GM18505 (cell line): Measurements from ENCODE around the gene ZNF432.
"Not testable (repeated sequence)": the region's sequence is repeated elsewhere in the genome, so short reads cannot be mapped to it uniquely, and the experiment has no call there.

Experiments
- ATAC-seq: cut with Tn5 transposase; IDR thresholded peaks from one replicate; pipeline ENCODE4 v1.9.1; 2021; ENCODE audit not compliant: unreplicated experiment
- POLR2A ChIP-seq: IDR thresholded peaks from 4 replicates; pipeline ENCODE4 v1.6.1; 2011; ENCODE audit warnings: borderline replicate concordance; ENCODE audit not compliant: insufficient read depth, insufficient read length; ENCODE audit errors: extremely low read depth

ZNF432 gene

DNA sequence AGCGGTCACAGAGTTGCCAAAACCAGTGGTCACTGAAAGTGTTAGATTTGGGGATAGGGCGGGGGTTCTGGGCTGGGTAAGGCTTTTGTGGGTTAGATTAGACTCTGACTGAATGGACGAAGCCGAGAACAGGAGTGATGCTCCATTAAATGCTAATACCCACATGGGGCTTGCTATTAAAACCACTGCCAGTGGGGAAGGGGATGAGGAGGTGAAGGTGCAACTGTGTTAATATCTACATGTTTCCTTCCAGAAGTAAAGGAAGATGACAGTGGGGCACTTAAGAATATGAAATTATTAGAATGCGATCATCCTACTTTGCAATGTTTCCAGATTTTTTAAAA, 19.9 kb downstream of the ZNF432 start:
- peak; percentile 23 for ATAC-seq
- TF ChIP-seq POLR2A, result no peak

DNA sequence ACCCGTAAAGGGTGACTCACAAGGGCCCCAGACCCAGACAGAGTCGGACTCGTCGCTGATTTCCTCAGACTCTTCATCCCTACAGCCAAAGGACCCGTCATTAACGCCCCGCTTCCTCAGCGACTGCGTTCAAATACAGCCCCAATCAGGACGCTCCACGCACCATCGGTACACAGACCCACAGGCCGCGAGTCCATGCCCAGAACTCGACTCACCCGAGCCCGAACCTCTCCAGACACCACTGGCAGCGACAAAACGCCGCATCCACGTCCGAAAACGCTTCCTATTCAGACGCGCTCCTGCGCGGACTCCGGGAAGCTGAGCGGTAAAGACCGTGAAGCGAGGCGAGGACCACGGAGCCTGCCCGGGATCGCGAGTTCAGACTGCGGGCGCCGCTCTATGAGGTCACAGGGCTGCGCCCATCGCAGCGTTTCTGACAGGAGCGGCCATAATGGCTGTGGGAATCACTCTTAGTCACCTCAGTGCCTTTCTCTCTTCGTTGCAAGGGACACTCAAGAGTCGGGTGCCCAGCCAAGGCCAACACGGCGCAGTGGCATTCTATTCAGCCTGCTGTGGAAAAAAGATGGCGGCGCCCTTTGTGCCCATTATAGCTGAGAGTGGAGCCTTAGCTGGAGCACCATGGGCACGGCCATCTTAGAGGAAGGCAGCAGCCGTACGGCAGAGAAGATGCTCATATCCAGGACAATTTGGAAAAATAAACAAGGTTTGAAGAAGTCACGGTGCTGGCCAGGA, 20.4 kb downstream of the ZNF432 start, which contains the start of gene ZNF614:
ZNF614 (minus strand) TSS at position 353 of the 753 bp plus-strand sequence. CDS start 2,634 bp downstream, outside the sequence.
- ATAC-seq, result peak; percentile 89
- peak; percentile 95 for TF ChIP-seq POLR2A

DNA sequence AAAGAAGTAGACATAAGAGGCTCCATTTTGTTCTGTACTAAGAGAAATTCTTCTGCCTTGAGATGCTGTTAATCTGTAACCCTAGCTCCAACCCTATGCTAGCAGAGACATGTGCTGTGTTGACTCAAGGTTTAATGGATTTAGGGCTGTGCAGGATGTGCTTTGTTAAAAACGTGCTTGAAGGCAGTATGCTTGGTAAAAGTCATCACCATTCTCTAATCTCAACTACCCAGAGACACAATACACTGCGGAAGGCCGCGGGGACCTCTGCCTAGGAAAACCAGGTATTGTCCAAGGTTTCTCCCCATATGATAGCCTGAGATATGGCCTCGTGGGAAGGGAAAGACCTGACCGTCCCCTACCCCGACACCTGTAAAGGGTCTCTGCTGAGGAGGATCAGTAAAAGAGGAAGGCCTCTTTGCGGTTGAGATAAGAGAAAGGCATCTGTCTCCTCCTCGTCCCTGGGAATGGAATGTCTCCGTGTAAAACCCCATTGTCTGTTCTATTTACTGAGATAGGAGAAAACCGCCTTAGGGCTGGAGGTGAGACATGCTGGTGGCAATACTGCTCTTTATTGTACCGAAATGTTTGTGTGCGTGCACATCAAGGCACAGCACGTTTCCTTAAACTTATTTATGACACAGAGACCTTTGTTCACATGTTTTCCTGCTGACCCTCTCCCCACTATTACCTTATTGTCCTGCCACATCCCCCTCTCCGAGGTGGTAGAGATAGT, 22.2 kb downstream of the ZNF432 start:
- not testable (repeated sequence) for ATAC-seq

DNA sequence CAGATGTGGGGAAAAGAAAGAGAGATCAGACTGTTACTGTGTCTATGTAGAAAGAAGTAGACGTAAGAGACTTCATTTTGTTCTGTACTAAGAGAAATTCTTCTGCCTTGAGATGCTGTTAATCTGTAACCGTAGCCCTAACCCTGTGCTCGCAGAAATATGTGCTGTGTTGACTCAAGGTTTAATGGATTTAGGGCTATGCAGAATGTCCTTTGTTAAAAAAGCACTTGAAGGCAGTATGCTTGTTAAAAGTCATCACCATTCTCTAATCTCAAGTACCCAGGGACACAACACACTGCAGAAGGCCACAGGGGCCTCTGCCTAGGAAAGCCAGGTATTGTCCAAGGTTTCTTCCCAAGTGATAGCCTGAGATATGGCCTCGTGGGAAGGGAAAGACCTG, 24.2 kb downstream of the ZNF432 start:
- not testable (repeated sequence) for ATAC-seq

DNA sequence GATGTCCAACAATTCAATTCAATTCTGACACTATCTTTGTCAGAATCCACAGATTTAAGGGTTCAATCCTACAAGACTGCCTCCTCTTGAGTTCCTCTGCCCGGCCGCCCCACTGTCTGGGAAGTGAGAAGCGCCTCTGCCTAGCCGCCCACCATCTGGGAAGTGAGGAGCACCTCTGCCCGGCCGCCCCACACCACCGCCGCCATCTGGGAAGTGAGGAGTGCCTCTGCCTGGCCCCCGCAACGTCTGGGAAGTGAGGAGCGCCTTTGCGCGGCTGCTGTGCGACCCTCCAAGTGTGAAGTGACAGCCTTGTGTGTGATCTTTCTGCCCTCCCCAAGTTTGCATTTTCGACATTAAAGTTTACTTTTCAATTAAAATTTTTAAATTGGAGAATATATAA, 26.4 kb downstream of the ZNF432 start:
- no peak for TF ChIP-seq POLR2A
- no peak for ATAC-seq

DNA sequence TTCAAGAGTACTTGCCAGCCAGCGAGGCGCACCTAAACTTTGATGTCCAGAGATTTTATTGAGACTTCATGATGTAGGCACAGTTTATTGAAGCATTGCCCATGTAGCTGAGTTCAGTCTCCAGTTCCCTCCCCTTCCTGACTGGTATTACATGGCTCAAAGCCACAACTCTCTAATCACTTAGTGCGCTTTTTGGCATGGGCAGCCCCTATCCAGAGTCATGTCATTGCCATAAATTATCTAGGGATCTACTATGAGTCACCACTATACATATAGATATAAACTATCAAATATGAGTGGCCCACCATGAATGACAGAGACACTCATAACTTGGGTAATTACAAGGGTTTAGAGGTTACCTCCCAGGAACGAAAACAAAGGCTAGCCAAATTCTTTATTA, 28.1 kb downstream of the ZNF432 start:
- no peak for TF ChIP-seq POLR2A
- no peak for ATAC-seq

DNA sequence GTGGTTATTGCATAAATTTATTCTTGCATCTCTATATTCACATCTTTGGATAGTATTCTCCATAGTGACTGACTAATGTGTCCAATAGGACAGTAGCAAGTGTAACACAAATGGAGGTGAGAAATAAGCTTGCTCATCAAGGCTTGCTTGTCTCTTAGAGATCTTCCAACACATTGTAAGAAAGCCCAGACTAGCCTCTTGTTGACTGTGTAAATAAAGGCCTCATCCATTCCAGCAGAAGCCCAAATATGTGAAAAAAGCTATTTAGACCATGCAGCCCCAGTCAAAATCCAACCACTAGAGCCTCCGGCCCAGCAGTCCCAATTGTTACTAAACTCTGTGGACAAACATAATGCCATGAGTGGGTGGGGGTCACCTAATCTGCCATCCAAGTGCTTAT, 38.0 kb downstream of the ZNF432 start:
- ATAC-seq, result no peak
- no peak for TF ChIP-seq POLR2A

DNA sequence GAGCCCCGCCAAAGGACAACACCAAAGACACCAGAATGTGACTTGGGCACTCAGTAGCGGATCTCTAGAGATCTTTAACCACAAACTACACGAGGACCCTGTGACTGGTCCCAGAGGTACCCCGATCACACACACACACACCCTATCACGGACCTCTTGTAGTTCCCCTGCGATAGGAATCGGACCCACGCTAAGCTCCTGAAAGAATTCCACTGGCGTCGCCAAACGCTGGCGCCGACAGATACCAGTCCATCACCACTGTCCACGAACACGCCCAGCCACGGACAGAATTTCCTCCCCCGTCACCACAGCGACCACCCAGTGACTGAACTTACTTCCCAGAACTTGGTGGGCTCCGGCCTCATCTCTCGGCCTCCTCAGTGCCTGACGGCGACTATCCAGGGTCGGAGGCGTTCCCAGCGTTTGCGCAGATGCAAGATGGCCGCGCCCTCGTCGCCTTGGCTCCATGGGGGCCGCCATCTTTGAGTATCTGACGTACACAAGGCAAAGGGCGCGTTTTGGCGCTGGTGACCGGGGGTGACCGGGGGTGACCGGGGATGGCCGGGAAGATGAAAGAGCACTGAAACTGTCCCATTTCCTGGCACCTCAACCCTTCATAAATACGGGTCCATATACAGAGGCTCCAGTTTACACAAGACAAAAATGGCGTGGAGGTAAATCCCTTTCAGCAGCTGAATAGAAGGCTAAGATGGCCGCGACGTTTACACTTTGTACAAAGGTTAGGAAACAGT, 40.7 kb downstream of the ZNF432 start, which contains the start of gene ZNF615:
ZNF615 (minus strand) TSS at position 406 of the 752 bp plus-strand sequence. CDS start 4,500 bp downstream, outside the sequence.
- peak; percentile 61 for TF ChIP-seq POLR2A
- ATAC-seq, result peak; percentile 93

DNA sequence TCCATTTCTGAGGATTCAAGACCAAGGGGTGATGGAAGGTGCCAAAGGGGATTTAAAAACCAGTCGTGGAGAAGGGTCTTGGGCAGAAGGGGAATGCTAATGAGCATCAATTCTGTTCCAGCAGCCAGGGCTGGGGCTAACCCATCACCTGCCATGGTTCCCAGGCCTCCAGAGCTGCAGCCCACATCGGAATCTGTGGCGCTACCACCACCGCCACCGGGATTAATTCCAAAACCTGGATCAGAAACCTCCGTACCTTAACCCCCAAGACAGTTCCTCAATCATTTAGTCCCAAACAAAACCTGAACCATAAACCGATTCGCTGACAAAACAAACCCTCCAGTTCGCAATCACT, 41.2 kb downstream of the ZNF432 start:
- no peak for TF ChIP-seq POLR2A
- ATAC-seq, result no peak

DNA sequence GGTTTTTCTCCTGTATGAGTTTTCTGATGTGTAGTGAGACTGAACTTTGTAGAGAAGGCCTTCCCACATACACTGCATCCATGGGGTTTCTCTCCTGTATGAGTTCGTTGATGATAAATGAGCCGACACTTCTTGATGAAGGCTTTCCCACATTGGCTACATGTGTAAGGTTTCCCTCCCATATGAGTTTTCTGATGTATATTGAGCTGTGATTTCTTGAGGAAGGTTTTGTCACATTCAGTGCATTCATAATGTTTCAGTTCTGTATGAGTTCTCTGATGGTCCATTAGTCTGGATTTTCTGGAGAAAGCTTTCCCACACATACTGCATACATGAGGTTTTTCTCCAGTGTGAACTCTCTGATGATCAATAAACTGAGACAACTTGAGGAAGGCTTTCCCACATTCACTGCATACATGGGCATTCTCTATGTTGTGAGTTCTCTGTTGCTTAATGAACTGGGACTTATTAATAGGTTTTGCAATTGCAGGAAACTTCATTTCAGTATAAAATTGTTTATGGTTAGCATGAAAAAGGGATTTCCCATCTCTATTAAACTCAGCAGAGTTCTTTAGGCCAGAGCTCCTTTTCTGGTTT, 54.5 kb downstream of the ZNF432 start:
- ATAC-seq, result no peak
- TF ChIP-seq POLR2A, result no peak

DNA sequence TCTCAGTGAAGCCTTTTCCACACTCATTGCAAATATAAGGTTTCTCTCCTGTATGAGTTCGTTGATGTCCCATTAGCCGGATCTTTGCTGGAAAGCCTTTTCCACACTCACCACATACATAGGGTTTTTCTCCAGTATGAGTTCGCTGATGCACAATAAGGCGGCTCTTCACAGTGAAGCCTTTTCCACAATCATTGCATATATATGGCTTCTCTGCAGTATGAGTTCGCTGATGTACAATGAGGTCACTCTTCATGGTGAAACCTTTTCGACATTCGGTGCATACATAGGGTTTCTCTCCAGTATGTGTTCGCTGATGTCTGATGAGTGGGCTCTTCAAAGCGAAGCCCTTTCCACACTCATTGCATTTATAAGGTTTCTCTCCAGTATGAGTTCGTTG, 55.2 kb downstream of the ZNF432 start:
- no peak for TF ChIP-seq POLR2A
- ATAC-seq, result no peak

DNA sequence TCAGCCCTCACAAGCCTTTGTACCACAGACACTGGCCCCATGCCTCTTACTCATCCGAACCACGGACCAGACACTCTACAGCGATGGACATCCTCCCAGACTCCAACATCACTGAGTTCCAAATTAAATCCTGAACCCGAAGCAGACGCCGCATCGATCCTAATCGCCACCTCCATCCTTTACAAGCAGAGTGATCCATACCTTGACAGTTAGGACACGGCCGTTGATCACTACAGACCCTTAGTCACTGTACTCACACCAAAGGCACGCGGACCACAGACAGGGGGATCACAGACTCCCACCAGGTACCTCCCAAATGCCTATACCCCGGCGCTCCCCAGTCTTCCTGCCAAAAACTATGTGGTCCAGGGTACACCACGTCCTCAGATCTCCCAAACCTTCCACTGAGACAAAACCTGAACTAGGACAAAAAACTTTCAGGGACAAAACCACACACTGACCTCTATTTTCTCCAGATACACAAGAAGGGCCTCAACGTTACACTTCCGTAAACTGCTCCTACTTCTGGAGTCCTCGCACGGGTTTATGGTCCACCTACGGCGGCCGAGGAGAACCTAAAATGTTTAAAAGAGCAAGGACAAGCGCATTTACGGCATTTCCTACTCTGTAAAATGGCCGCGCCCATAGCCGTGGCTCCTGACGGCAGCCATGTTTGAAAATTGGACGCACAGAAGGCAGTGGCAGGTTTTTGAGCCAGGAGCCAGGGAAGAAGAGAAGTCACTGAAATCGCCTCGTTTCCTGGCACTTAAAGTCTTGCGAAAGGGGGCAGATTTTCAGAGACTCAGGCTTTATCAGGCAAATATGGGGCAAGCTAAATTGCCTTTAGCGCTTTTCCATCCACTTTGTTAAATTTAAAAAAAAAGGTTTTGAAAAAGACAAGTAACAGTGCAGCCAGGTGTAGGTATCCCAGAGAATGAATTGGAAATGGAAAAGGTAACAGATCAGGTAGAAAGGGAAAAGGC, 62.0 kb downstream of the ZNF432 start, which contains the start of gene ZNF350:
ZNF350 (minus strand) TSS at position 532 of the 983 bp plus-strand sequence. CDS start 12,480 bp downstream, outside the sequence.
- TF ChIP-seq POLR2A, result peak; percentile 75
- peak; percentile 80 for ATAC-seq

DNA sequence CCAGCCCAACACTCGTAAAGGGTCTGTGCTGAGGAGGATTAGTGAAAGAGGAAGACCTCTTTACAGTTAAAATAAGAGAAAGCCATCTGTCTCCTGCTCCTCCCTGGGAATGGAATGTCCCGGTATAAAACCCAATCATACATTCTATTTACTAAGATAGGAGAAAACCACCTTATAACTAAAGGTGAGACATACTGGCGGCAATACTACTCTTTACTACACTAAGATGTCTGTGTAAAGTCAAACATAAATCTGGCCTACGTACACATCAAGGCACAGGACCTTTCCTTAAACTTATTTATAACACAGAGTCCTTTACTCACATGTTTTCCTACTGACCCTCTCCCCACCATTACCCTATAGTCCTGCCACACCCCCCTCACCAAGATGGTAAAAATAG, 65.3 kb downstream of the ZNF432 start:
- no peak for ATAC-seq
- TF ChIP-seq POLR2A, result no peak
